GM21381 (cell line): ENCODE results near the gene PDE5A.

ENCODE experiments used
- ATAC-seq: cut with Tn5 transposase; IDR thresholded peaks from one replicate; pipeline ENCODE4 v1.9.1; 2021; ENCODE audit warnings: mild to moderate bottlenecking, moderate library complexity; ENCODE audit not compliant: unreplicated experiment

The PDE5A gene

GRCh38 chr4:119587796-119588195 lies 40.8 kb downstream of the PDE5A start:
- no peak for ATAC-seq

- no peak for ATAC-seq
These were observed 42.8 kb downstream of the PDE5A start for GRCh38 chr4:119585771-119586170.

- no peak for ATAC-seq
These were observed 47.3 kb downstream of the PDE5A start for GRCh38 chr4:119581190-119581873.

- no peak for ATAC-seq
These were observed 48.3 kb downstream of the PDE5A start for GRCh38 chr4:119580293-119580692.

- no peak for ATAC-seq
These were observed 48.8 kb downstream of the PDE5A start for GRCh38 chr4:119579823-119580222.

GRCh38 chr4:119570401-119570800 lies 58.2 kb downstream of the PDE5A start:
- ATAC-seq, result no peak

GRCh38 chr4:119564106-119564505 lies 64.5 kb downstream of the PDE5A start:
- no peak for ATAC-seq

- ATAC-seq, result no peak
These were observed 69.5 kb downstream of the PDE5A start for GRCh38 chr4:119559044-119559647.

GRCh38 chr4:119550857-119551532 lies 77.6 kb downstream of the PDE5A start:
- no peak for ATAC-seq

- ATAC-seq, result no peak
These were observed 79.0 kb downstream of the PDE5A start for GRCh38 chr4:119549639-119550038.

GRCh38 chr4:119543779-119544178 lies 84.8 kb downstream of the PDE5A start:
- no peak for ATAC-seq

GRCh38 chr4:119543187-119543586 lies 85.4 kb downstream of the PDE5A start:
- ATAC-seq, result no peak

GRCh38 chr4:119540249-119540648 lies 88.4 kb downstream of the PDE5A start:
- no peak for ATAC-seq

- no peak for ATAC-seq
These were observed 91.0 kb downstream of the PDE5A start for GRCh38 chr4:119537586-119537985.

- ATAC-seq, result no peak
These were observed 91.8 kb downstream of the PDE5A start for GRCh38 chr4:119536572-119537528.

- ATAC-seq, result no peak
These were observed 96.3 kb downstream of the PDE5A start for GRCh38 chr4:119532319-119532718.

GRCh38 chr4:119529788-119530187 lies 98.8 kb downstream of the PDE5A start:
- ATAC-seq, result no peak

GRCh38 chr4:119526786-119527550 lies 101.6 kb downstream of the PDE5A start:
- no peak for ATAC-seq

GRCh38 chr4:119525771-119526712 lies 102.6 kb downstream of the PDE5A start:
- ATAC-seq, result no peak
